ENCODE data around the gene LMO7. TPM values are rescaled to one million over a fixed set of nuclear protein-coding genes. Genes with fewer than 3 reads are reported as not detected.

LMO7 gene
- total RNA-seq, 1 experiment from 2014 or later: 20.4 TPM

DNA sequence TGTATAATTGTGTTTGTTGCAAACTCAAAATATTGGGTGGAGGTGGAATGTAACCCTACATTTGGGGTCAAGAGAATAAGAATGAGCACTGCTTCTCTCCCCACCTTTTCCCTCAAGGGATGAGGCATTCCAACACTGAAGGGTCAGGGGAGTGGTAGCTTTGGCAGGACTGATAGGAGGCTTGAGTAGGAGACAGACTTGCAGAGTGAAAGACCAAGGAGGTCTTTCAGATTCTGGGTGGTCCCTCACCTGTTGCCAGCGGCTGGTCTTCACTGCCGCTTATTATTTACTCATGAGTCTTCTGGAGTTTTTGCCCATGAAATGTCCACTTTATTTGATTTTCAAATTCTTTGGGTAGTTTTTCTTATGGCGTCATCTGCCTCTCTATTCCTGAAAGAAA, 118.8 kb downstream of the LMO7 start:
- WGBS (ENCODE audit: extremely low coverage, insufficient read length, low lambda C conversion rate): no CpG with 5 or more reads among the region's 3 CpGs
- H3K36me3 Mint-ChIP-seq (ENCODE audit: insufficient read depth in 1 of 3, low read depth in 3 of 3): peaks cover 13 to 16% (median 14%) of the 10 kb centered on the region in 3 experiments
- H3K56ac ChIP-seq (ENCODE audit: insufficient read length, low read depth, low read length): no peak overlapping the region
- H3K4me2 ChIP-seq (ENCODE audit: insufficient read depth, insufficient read length, low read length): no peak overlapping the region
- H2BK120ac ChIP-seq (ENCODE audit: low read depth, low read length, poor library complexity, severe bottlenecking): no peak overlapping the region
- H3K79me1 ChIP-seq (ENCODE audit: insufficient read depth, low read depth, low read length, poor library complexity, severe bottlenecking): no peaks in the 10 kb centered on the region
- H2AK5ac ChIP-seq (ENCODE audit: insufficient read length, low read length): no peak overlapping the region
- no peak overlapping the region for H2BK5ac ChIP-seq (ENCODE audit: insufficient read length, low read length)
- H3K18ac ChIP-seq (ENCODE audit: insufficient read length, low read depth, low read length): no peak overlapping the region
- H3K27ac ChIP-seq (ENCODE audit: insufficient read length, low read depth, low read length): no peak overlapping the region
- H2BK15ac ChIP-seq (ENCODE audit: low read depth, low read length): no peak overlapping the region
- H3K23me2 ChIP-seq (ENCODE audit: insufficient read length, low read depth, low read length, poor library complexity, severe bottlenecking): no peaks in the 10 kb centered on the region
- no peaks in the 10 kb centered on the region for H3K9me3 ChIP-seq (ENCODE audit: control insufficient read depth, low read depth, low read length)
- H3K9ac ChIP-seq (ENCODE audit: extremely low read depth, insufficient read length, low read length): no peak overlapping the region
- no peak overlapping the region for H3K27ac Mint-ChIP-seq
- H3K9me3 Mint-ChIP-seq: peaks cover 10 to 11% of the 10 kb centered on the region in 2 experiments
- H3T11ph ChIP-seq (ENCODE audit: low read length): no peak overlapping the region
- no peaks in the 10 kb centered on the region for H4K20me1 ChIP-seq (ENCODE audit: control insufficient read depth, insufficient read depth, insufficient read length)
- H2AFZ ChIP-seq (ENCODE audit: low read length): no peak overlapping the region
- H4K91ac ChIP-seq (ENCODE audit: insufficient read length, low read depth, low read length): no peak overlapping the region
- H2BK20ac ChIP-seq (ENCODE audit: low read depth, low read length, poor library complexity, severe bottlenecking): no peak overlapping the region
- no peak overlapping the region for H4K5ac ChIP-seq (ENCODE audit: insufficient read length, low read depth, low read length)
- H3K4me1 ChIP-seq (ENCODE audit: insufficient read depth, low read length): no peaks in the 10 kb centered on the region
- no peak overlapping the region for H3K23ac ChIP-seq (ENCODE audit: insufficient read length, low read depth, low read length)
- no peak overlapping the region for H3K4ac ChIP-seq (ENCODE audit: low read depth, low read length)
- no peak overlapping the region for H3K14ac ChIP-seq (ENCODE audit: insufficient read depth, low read length)
- H3K79me2 ChIP-seq (ENCODE audit: insufficient read depth, low read length): no peaks in the 10 kb centered on the region
- H2BK12ac ChIP-seq (ENCODE audit: insufficient read length, low read depth, low read length): no peak overlapping the region
- no peaks in the 10 kb centered on the region; the same call in 1 of the 2 replicates for H3K27me3 Mint-ChIP-seq (ENCODE audit: low read depth)
- DNase-seq: no peak
- H3K27me3 ChIP-seq (ENCODE audit: insufficient read depth, low read length): no peaks in the 10 kb centered on the region
- H3K4me1 Mint-ChIP-seq: peaks cover 0 to 7% of the 10 kb centered on the region in 2 experiments; a peak in 2 of 4 replicates
- no peak overlapping the region for H3K4me3 Mint-ChIP-seq
- TF ChIP-seq, protein P1, sequence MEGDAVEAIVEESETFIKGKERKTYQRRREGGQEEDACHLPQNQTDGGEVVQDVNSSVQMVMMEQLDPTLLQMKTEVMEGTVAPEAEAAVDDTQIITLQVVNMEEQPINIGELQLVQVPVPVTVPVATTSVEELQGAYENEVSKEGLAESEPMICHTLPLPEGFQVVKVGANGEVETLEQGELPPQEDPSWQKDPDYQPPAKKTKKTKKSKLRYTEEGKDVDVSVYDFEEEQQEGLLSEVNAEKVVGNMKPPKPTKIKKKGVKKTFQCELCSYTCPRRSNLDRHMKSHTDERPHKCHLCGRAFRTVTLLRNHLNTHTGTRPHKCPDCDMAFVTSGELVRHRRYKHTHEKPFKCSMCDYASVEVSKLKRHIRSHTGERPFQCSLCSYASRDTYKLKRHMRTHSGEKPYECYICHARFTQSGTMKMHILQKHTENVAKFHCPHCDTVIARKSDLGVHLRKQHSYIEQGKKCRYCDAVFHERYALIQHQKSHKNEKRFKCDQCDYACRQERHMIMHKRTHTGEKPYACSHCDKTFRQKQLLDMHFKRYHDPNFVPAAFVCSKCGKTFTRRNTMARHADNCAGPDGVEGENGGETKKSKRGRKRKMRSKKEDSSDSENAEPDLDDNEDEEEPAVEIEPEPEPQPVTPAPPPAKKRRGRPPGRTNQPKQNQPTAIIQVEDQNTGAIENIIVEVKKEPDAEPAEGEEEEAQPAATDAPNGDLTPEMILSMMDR (conservative IDR thresholded peaks at IDR 0.05): no peak
- H4K8ac ChIP-seq (replicated peaks; ENCODE audit: insufficient read length, low read depth, low read length): no peak overlapping the region
